Adrenal gland (tissue), 12 donors: Measurements from ENCODE around the gene PCYOX1L. TPM values are rescaled to one million over a fixed set of nuclear protein-coding genes. Genes with fewer than 3 reads are reported as not detected.

Source experiments
- DNase-seq, 7 donors: peaks; one replicate each; pipeline ENCODE4 v3.0.0-alpha.2; 2019 to 2020
- H3K27ac ChIP-seq, 5 donors: fragments of 200-600 bp; sonication (generic) in 4 of 5; 1 replicate in 3 of 5; 2 replicates in 2 of 5; pipeline versions ENCODE4 v1.5.1 to v1.8.0; 2016 to 2020; ENCODE audit warnings: mild to moderate bottlenecking in 1 of 5
- H3K27me3 ChIP-seq: fragments of 200-600 bp; 2 replicates; pipeline ENCODE4 v1.8.0; 2021
- H3K36me3 ChIP-seq, 2 donors: fragments of 200-600 bp; replicated peaks in 1 of 2; 1 replicate in 1 of 2; 2 replicates in 1 of 2; pipeline versions ENCODE4 v1.5.1 to v1.8.0; 2018 to 2022
- H3K4me1 ChIP-seq, 2 donors: fragments of 200-600 bp; replicated peaks in 1 of 2; 1 replicate in 1 of 2; 2 replicates in 1 of 2; pipeline versions ENCODE4 v1.5.1 to v1.8.0; 2018 to 2021
- H3K4me3 ChIP-seq, 4 donors: fragments of 200-600 bp; sonication (generic) in 3 of 4; one replicate each; pipeline ENCODE4 v1.5.1; 2016 to 2018
- H3K9me3 ChIP-seq, 3 donors: fragments of 200-600 bp; sonication (generic) in 1 of 3; replicated peaks in 1 of 3; 1 replicate in 2 of 3; 2 replicates in 1 of 3; pipeline versions ENCODE4 v1.5.1 to v1.8.0; 2016 to 2021
- POLR2A ChIP-seq, 2 donors: fragments of 450-650 bp; IDR thresholded peaks; one replicate each; pipeline ENCODE4 v1.6.1; 2017; ENCODE audit warnings: antibody characterized with exemption in 2 of 2, mild to moderate bottlenecking in 2 of 2, moderate library complexity in 1 of 2
- WGBS, 4 donors: extraction: QIAGEN DNeasy Blood & Tissue Kit in 2 of 4; methylation state at CpG; one replicate each; pipeline versions ENCODE4 v1.1.5 to v1.1.7; 2013 to 2017; 5-methylcytosine and 5-hydroxymethylcytosine counted together
- intact Hi-C, 2 donors: fragments of 100-400 bp; cut with DNase I; formaldehyde crosslinking; loops; one replicate each; pipeline versions ENCODE4 v1.14.1 to v1.15.0; 2022 to 2023
- polyA plus RNA-seq, 3 donors: library from polyadenylated mRNA; stranded (reverse); fragments of 200-250 nt in 2 of 3; fragments of 350-450 nt in 1 of 3; fragmentation: Illumina TruSeq in 1 of 3; extraction: RNeasy Lipid Tissue Mini Kit (QIAGEN cat#74804) in 1 of 3; gene quantifications; one replicate each; pipeline ENCODE4 v1.2.3, GENCODE V29; 2013 to 2014
- total RNA-seq, 9 donors: library from RNA; depleted of rRNA in 4 of 9; stranded (reverse); fragments of >200 nt in 4 of 9; fragments of 120-200 nt in 1 of 9; fragmentation: NEBNext Ultra II Directional in 1 of 9; extraction: Animal tissue kit (Norgen Biotek cat#: 25700) in 1 of 9; gene quantifications; one replicate each; pipeline versions ENCODE4 v1.1.0 to v1.2.4, GENCODE V29; 2013 to 2023
- TF ChIP-seq, protein P1 (sequence below), 6 experiments: fragments of 450-650 bp in 4 of 6; fragments of 200-600 bp in 2 of 6; sonication (generic) in 1 of 6; IDR thresholded peaks; 1 replicate in 5 of 6; 2 replicates in 1 of 6; pipeline versions ENCODE4 v1.5.1 to v1.8.0; 2016 to 2021; ENCODE audit warnings: antibody characterized with exemption in 6 of 6, mild to moderate bottlenecking in 2 of 6, moderate library complexity in 1 of 6
- donor health status: healthy with polysubstance abuse.
- donor health status: Bipolar disorder and iron deficiency.
- donor health status: DM: yes; HTN: yes; CAD: no.
- donor health status: DM: no; HTN: no; CAD: no.
- donor health status: DM: no; HTN: no; CAD: no.
- donor health status: DM: yes; HTN: yes; CAD: no.

Gene PCYOX1L
- total and polyA plus RNA-seq, 12 donors, result 4.7 to 17.1 (median 9.4) TPM

DNA sequence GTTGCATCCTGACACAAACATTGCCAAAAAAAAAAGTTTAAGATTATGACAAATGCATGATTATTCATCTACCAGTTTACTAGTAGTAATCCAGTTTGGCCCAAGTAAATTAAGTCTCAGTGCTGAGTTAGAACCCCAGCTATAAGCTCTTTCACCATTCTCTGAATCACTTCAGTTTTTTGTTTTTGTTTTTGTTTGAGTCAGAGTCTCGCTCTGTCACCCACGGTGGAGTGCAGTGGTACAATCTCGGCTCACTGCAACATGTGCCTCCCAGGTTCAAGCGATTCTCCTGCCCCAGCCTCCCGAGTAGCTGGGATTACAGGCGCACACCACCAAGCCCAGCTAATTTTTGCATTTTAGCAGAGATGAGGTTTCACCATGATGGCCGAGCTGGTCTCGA, 1.5 kb upstream of the PCYOX1L start:
- Histone ChIP-seq H3K27me3 (no peaks in the 10 kb centered on the region), H3K27ac (no peak overlapping the region), H3K4me3 (no peak overlapping the region), H3K9me3 (no peaks in the 10 kb centered on the region), H3K36me3 (peaks cover 0 to 25% of the 10 kb centered on the region in 2 donors), H3K4me1 (peaks cover 7 to 10% of the 10 kb centered on the region in 2 donors)
- 86 to 96% (median 94%) methylated on average over 8 of the region's 8 CpGs for WGBS, 4 donors
- intact Hi-C loops, result no loop called here
- DNase-seq, result no peak
- no peak for TF ChIP-seq POLR2A (IDR thresholded peaks at IDR 0.05)
- TF ChIP-seq, protein P1, sequence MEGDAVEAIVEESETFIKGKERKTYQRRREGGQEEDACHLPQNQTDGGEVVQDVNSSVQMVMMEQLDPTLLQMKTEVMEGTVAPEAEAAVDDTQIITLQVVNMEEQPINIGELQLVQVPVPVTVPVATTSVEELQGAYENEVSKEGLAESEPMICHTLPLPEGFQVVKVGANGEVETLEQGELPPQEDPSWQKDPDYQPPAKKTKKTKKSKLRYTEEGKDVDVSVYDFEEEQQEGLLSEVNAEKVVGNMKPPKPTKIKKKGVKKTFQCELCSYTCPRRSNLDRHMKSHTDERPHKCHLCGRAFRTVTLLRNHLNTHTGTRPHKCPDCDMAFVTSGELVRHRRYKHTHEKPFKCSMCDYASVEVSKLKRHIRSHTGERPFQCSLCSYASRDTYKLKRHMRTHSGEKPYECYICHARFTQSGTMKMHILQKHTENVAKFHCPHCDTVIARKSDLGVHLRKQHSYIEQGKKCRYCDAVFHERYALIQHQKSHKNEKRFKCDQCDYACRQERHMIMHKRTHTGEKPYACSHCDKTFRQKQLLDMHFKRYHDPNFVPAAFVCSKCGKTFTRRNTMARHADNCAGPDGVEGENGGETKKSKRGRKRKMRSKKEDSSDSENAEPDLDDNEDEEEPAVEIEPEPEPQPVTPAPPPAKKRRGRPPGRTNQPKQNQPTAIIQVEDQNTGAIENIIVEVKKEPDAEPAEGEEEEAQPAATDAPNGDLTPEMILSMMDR (IDR thresholded peaks at IDR 0.05), result no peak

DNA sequence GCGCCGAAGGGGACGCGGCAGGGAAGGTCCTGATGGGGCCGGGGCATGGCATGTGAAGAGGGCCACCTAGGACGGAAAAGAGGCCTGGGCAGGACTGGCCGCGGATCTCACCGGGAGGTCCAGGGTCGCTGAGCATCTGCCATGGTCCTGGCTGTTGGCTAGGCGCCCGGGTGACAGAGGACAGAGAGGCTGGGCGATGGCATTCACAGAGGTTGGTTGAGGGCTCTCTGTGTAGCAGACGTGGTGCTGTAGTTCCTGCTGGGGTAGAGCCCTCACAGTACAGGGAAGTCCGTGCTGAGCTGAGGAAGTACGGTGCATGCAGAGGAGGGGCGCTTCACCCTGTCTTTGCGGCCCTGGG, 427 bp downstream of the PCYOX1L start:
- intact Hi-C loops, result no loop called here
- H3K4me3 ChIP-seq, result peak overlapping the region in 3 of 4 donors; percentile 29 to 94 (median 57)
- H3K27me3 ChIP-seq, result no peaks in the 10 kb centered on the region
- peaks cover 0 to 7% of the 10 kb centered on the region in 2 donors for H3K36me3 ChIP-seq
- H3K9me3 ChIP-seq, result no peaks in the 10 kb centered on the region
- 0 to 4% (median 1%) methylated on average over 5 to 18 of the region's 18 CpGs for WGBS, 4 donors
- peak overlapping the region in 3 of 5 donors; percentile 10 to 53 (median 48) for H3K27ac ChIP-seq
- peaks cover 7 to 10% of the 10 kb centered on the region in 2 donors for H3K4me1 ChIP-seq
- TF ChIP-seq POLR2A (IDR thresholded peaks at IDR 0.05), result no peak
- TF ChIP-seq, protein P1 (IDR thresholded peaks at IDR 0.05), result no peak
- peak; percentile 49 to 79 (median 56) for DNase-seq

DNA sequence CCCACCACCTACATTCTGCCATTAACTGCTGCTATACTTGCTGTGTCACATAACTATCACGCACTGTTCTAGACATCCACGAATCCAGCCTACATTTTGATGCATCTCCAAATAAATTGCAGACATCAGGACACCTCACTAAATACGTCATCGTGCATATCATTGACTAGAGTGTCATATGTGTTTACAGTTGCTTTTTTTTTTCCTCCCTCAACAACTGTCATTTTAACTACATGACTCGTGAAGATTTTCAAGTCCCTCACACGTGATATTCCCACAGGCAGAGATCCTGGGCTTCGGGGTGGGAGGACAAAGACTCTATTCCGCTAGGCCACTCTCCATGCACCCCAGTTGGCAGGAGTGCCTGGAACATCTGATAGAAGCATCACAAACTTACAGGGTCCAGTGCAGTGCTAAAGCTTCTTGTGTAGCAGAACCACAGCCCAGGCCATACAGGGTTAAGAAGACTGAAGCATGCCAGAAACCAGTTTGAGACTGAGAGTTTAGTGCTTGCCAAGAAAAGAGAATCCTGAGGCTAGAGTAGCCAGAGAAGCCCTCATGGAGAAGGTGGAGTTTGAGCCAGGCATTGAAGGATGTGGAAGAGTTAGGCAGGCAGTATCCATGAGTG, 1.1 kb downstream of the PCYOX1L start:
- no peaks in the 10 kb centered on the region for H3K36me3 ChIP-seq
- H3K4me1 ChIP-seq, result peaks cover 7 to 10% of the 10 kb centered on the region in 2 donors
- WGBS, 4 donors, result 88% methylated on average over 8 of the region's 8 CpGs
- no peaks in the 10 kb centered on the region for H3K27me3 ChIP-seq
- no peak for DNase-seq
- no peak for TF ChIP-seq POLR2A (IDR thresholded peaks at IDR 0.05)
- TF ChIP-seq, protein P1 (IDR thresholded peaks at IDR 0.05), result no peak
- H3K9me3 ChIP-seq, result no peaks in the 10 kb centered on the region
- H3K27ac ChIP-seq, result no peak overlapping the region
- no peak overlapping the region for H3K4me3 ChIP-seq
- intact Hi-C loops, result no loop called here

DNA sequence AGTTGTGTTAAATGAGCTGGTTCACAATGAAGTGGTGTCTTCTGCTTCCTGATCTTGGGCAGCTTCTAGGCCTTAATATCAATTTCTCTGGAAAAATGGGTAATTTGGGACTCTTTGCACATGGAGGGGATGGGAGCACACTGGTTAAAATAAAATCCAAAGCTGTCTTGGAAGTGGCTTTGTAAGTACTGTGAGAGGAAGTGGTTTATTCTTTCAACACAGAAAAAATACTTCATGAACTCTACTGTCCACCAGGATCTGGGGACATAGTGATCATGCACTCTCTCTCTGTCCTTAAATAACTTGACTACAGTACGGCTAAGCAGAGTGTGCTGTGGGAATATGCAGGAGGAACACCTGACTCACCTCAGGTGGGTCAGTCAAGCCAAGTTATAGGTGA, 2.4 kb downstream of the PCYOX1L start:
- DNase-seq, result no peak
- no peaks in the 10 kb centered on the region for H3K27me3 ChIP-seq
- no peaks in the 10 kb centered on the region for H3K9me3 ChIP-seq
- 76 to 88% (median 77%) methylated on average over 1 of the region's 1 CpG for WGBS, 4 donors
- H3K4me3 ChIP-seq, result no peak overlapping the region
- no peak for TF ChIP-seq POLR2A (IDR thresholded peaks at IDR 0.05)
- TF ChIP-seq, protein P1 (IDR thresholded peaks at IDR 0.05), result no peak
- no peaks in the 10 kb centered on the region for H3K36me3 ChIP-seq
- no peak overlapping the region for H3K27ac ChIP-seq
- intact Hi-C loops, result no loop called here
- H3K4me1 ChIP-seq, result peaks cover 7 to 10% of the 10 kb centered on the region in 2 donors
